ELF-1 (cell line): ENCODE results near the gene ZNF284.

ENCODE experiments used
- DNase-seq: peaks from one replicate; pipeline ENCODE4 v3.0.0-alpha.2; 2016; ENCODE audit warnings: low read depth, low spot score

ZNF284 gene

GRCh38 chr19:44071824-44072542 lies at the start of gene ZNF284:
Gene ZNF284 (plus strand): TSS chr19:44072159. CDS start chr19:44076390, 4,231 bp downstream.
- peak; percentile 96 for DNase-seq

GRCh38 chr19:44024900-44025216 lies 47.1 kb upstream of the ZNF284 start:
- no peak for DNase-seq

- peak; percentile 74 for DNase-seq
Measured at GRCh38 chr19:44025217-44025936, 46.6 kb upstream of the ZNF284 start, which contains the start of gene ZNF222. Gene ZNF222 (plus strand): TSS chr19:44025379. CDS start chr19:44025437, 58 bp downstream.

- no peak for DNase-seq
Measured at GRCh38 chr19:44026622-44027021, 45.3 kb upstream of the ZNF284 start.

GRCh38 chr19:44032001-44032610 lies 39.9 kb upstream of the ZNF284 start:
- no peak for DNase-seq

- no peak for DNase-seq
Measured at GRCh38 chr19:44042147-44042546, 29.8 kb upstream of the ZNF284 start.

GRCh38 chr19:44050740-44051649 lies 21.0 kb upstream of the ZNF284 start:
- DNase-seq = no peak

- DNase-seq = peak; percentile 93
Measured at GRCh38 chr19:44051650-44052402, 20.1 kb upstream of the ZNF284 start, which contains the start of gene ZNF223. Gene ZNF223 (plus strand): TSS chr19:44052036. CDS start chr19:44055177, 3,141 bp downstream.

GRCh38 chr19:44055870-44056269 lies 16.1 kb upstream of the ZNF284 start:
- DNase-seq = no peak

- no peak for DNase-seq
Measured at GRCh38 chr19:44059229-44059628, 12.7 kb upstream of the ZNF284 start.

GRCh38 chr19:44061038-44061437 lies 10.9 kb upstream of the ZNF284 start:
- DNase-seq = no peak

GRCh38 chr19:44066305-44066704 lies 5.7 kb upstream of the ZNF284 start:
- no peak for DNase-seq

GRCh38 chr19:44069415-44069814 lies 2.5 kb upstream of the ZNF284 start:
- no peak for DNase-seq

- DNase-seq = peak; percentile 6
Measured at GRCh38 chr19:44072543-44073401, 813 bp downstream of the ZNF284 start.

GRCh38 chr19:44076325-44076724 lies 4.4 kb downstream of the ZNF284 start:
- no peak for DNase-seq

GRCh38 chr19:44092108-44092507 lies 20.1 kb downstream of the ZNF284 start:
- no peak for DNase-seq

GRCh38 chr19:44093931-44094765 lies 22.2 kb downstream of the ZNF284 start, which contains the start of gene ZNF224:
Gene ZNF224 (plus strand): TSS chr19:44094361. CDS start chr19:44097874, 3,513 bp downstream.
- DNase-seq = peak; percentile 94

- DNase-seq = no peak
Measured at GRCh38 chr19:44107751-44108150, 35.8 kb downstream of the ZNF284 start.

GRCh38 chr19:44109458-44109857 lies 37.5 kb downstream of the ZNF284 start:
- DNase-seq = no peak
